ENCODE data around the gene FKBP2.

The FKBP2 gene

GRCh38 chr11:64286801-64287159 lies 45.9 kb downstream of the FKBP2 start:
- no peak for DNase-seq

GRCh38 chr11:64287676-64288352 lies 46.9 kb downstream of the FKBP2 start:
- no peak for DNase-seq

GRCh38 chr11:64288353-64288750 lies 47.5 kb downstream of the FKBP2 start:
- no peak for DNase-seq

GRCh38 chr11:64289002-64289564 lies 48.2 kb downstream of the FKBP2 start:
- DNase-seq = no peak

- no peak for DNase-seq
Measured at GRCh38 chr11:64290352-64291261, 49.7 kb downstream of the FKBP2 start.

GRCh38 chr11:64291262-64291751 lies 50.4 kb downstream of the FKBP2 start, which contains the start of gene KCNK4:
KCNK4 (plus strand) TSS chr11:64291302; CDS start chr11:64293019, 1,717 bp downstream.
- no peak for DNase-seq

GRCh38 chr11:64291752-64292459 lies 51.0 kb downstream of the FKBP2 start:
- no peak for DNase-seq

GRCh38 chr11:64292460-64293254 lies 51.8 kb downstream of the FKBP2 start:
- DNase-seq = no peak

All from NCI-H82 (cell line).